A673 (cell line): Measurements from ENCODE around the gene MYO7B. TPM values are rescaled to one million over a fixed set of nuclear protein-coding genes. Genes with fewer than 3 reads are reported as not detected.

ENCODE experiments used
- BruUV-seq: library from RNA; stranded (reverse); fragments of 400-500 nt; replicated peaks from 2 replicates; lab custom pipeline; 2021; lab: Mats Ljungman, UMichigan
- CTCF ChIA-PET: fragments of 300-600 bp; sonication (Branson Sonifier 250); formaldehyde crosslinking; loops from one replicate; lab custom pipeline; 2022; ENCODE audit warnings: antibody characterized with exemption; lab: Charles Lee
- POLR2A ChIA-PET: fragments of 300-600 bp; sonication (Branson Sonifier 250); formaldehyde crosslinking; loops from one replicate; lab custom pipeline; 2022; ENCODE audit warnings: antibody characterized with exemption; ENCODE audit not compliant: low non-redundant PET; lab: Charles Lee
- DNase-seq: peaks from one replicate; pipeline ENCODE4 v3.0.0-alpha.2; 2015; ENCODE audit warnings: low spot score
- H3K27ac ChIP-seq: fragments of 200-600 bp; sonication (generic); 2 replicates; pipeline ENCODE4 v1.5.1; 2016; ENCODE audit warnings: mixed run types, low read depth, mild to moderate bottlenecking, mixed read lengths, antibody characterized with exemption, low read length; ENCODE audit not compliant: poor library complexity, severe bottlenecking
- H3K27me3 ChIP-seq: fragments of 200-600 bp; sonication (generic); replicated peaks from 2 replicates; pipeline ENCODE4 v1.6.1; 2017; ENCODE audit warnings: mixed run types, low read depth, mild to moderate bottlenecking, mixed read lengths, antibody characterized with exemption, low read length; ENCODE audit not compliant: insufficient read depth, poor library complexity
- H3K36me3 ChIP-seq: fragments of 200-600 bp; sonication (generic); 2 replicates; pipeline ENCODE4 v1.6.1; 2016; ENCODE audit warnings: mixed run types, mild to moderate bottlenecking, mixed read lengths, antibody characterized with exemption, low read length; ENCODE audit not compliant: insufficient read depth, poor library complexity, severe bottlenecking
- H3K4me1 ChIP-seq: fragments of 200-600 bp; sonication (generic); 2 replicates; pipeline ENCODE4 v1.6.1; 2017; ENCODE audit warnings: mixed run types, mild to moderate bottlenecking, mixed read lengths, antibody characterized with exemption, low read length; ENCODE audit not compliant: insufficient read depth, poor library complexity, severe bottlenecking
- H3K4me3 ChIP-seq: fragments of 200-600 bp; sonication (generic); 2 replicates; pipeline ENCODE4 v1.5.1; 2016; ENCODE audit warnings: low read depth, mixed run types, mild to moderate bottlenecking, mixed read lengths, low read length; ENCODE audit not compliant: poor library complexity, severe bottlenecking
- H3K9me3 ChIP-seq: fragments of 200-600 bp; sonication (generic); 2 replicates; pipeline ENCODE4 v1.6.1; 2016; ENCODE audit warnings: mixed run types, low read depth, mild to moderate bottlenecking, mixed read lengths, antibody characterized with exemption, low read length; ENCODE audit not compliant: poor library complexity, severe bottlenecking
- CTCF ChIP-seq: fragments of 300-800, 200-600 bp; sonication (generic); conservative IDR thresholded peaks from 2 replicates; pipeline ENCODE4 v1.5.1; 2017; ENCODE audit warnings: low read depth, mild to moderate bottlenecking, antibody characterized with exemption, low read length, moderate library complexity, mixed read lengths
- EZH2 ChIP-seq: fragments of 200-600 bp; sonication (generic); IDR thresholded peaks from 2 replicates; pipeline ENCODE4 v1.6.1; 2017; ENCODE audit warnings: borderline replicate concordance, low read depth, mild to moderate bottlenecking, mixed read lengths, antibody characterized with exemption, low read length; ENCODE audit not compliant: poor library complexity, severe bottlenecking
- intact Hi-C: fragments of 100-400 bp; cut with micrococcal nuclease; formaldehyde crosslinking; loops from one replicate; pipeline ENCODE4 v1.10.0; 2022; ENCODE audit not compliant: unreplicated experiment
- total RNA-seq: library from RNA; stranded (reverse); gene quantifications from 2 replicates; pipeline ENCODE4 v1.2.3, GENCODE V29; 2021

MYO7B gene
- total RNA-seq, 1 experiment from 2014 or later, result 0.24 TPM

- Histone ChIP-seq H3K27me3 (peaks cover 11% of the 10 kb centered on the region), H3K4me3 (no peak overlapping the region), H3K9me3 (no peaks in the 10 kb centered on the region), H3K27ac (no peak overlapping the region), H3K36me3 (no peaks in the 10 kb centered on the region), H3K4me1 (no peaks in the 10 kb centered on the region)
- BruUV-seq, result no TSS peak
- intact Hi-C loops, result no loop called here
- ChIA-PET POLR2A (no interaction called here), CTCF (no interaction called here)
- no peak for TF ChIP-seq CTCF
- TF ChIP-seq EZH2, result no peak
- no peak for DNase-seq
These were observed 24.9 kb downstream of the MYO7B start for GRCh38 chr2:127560201-127560930.

GRCh38 chr2:127560931-127561280 lies 25.4 kb downstream of the MYO7B start:
- ChIA-PET CTCF (no interaction called here), POLR2A (no interaction called here)
- no peak overlapping the region for H3K4me3 ChIP-seq
- TF ChIP-seq EZH2 (no peak), CTCF (no peak)
- no peaks in the 10 kb centered on the region for H3K4me1 ChIP-seq
- H3K36me3 ChIP-seq, result no peaks in the 10 kb centered on the region
- H3K9me3 ChIP-seq, result no peaks in the 10 kb centered on the region
- DNase-seq, result no peak
- no TSS peak for BruUV-seq
- H3K27me3 ChIP-seq, result peaks cover 6% of the 10 kb centered on the region
- intact Hi-C loops, result no loop called here
- H3K27ac ChIP-seq, result no peak overlapping the region

GRCh38 chr2:127561371-127561770 lies 25.9 kb downstream of the MYO7B start:
- ChIA-PET CTCF (no interaction called here), POLR2A (no interaction called here)
- BruUV-seq, result no TSS peak

More at GRCh38 chr2:127561371-127561770, 25.9 kb downstream of the MYO7B start:
- H3K9me3 ChIP-seq, result no peaks in the 10 kb centered on the region
- H3K27me3 ChIP-seq, result peaks cover 6% of the 10 kb centered on the region
- H3K4me1 ChIP-seq, result no peaks in the 10 kb centered on the region
- H3K4me3 ChIP-seq, result no peak overlapping the region
- intact Hi-C loops, result no loop called here
- no peaks in the 10 kb centered on the region for H3K36me3 ChIP-seq
- no peak for DNase-seq
- no peak overlapping the region for H3K27ac ChIP-seq
- TF ChIP-seq CTCF (no peak), EZH2 (no peak)
